Tibial artery (tissue), 4 donors: ENCODE results near the gene TNFRSF11A.

ENCODE experiments used
- DNase-seq, 2 donors: peaks; one replicate each; pipeline ENCODE4 v3.0.0-alpha.2; 2019
- H3K27ac ChIP-seq, 2 donors: fragments of 200-600 bp; sonication (generic) in 1 of 2; 1 replicate in 1 of 2; 2 replicates in 1 of 2; pipeline ENCODE4 v1.5.1; 2018 to 2019; ENCODE audit warnings: mild to moderate bottlenecking in 1 of 2
- H3K27me3 ChIP-seq, 2 donors: fragments of 200-600 bp; sonication (generic) in 1 of 2; one replicate each; pipeline versions ENCODE4 v1.5.1 to v1.6.0; 2016 to 2019
- H3K36me3 ChIP-seq, 3 donors: fragments of 200-600 bp; sonication (generic) in 2 of 3; one replicate each; pipeline ENCODE4 v1.5.1; 2016 to 2019; ENCODE audit warnings: mild to moderate bottlenecking in 2 of 3
- H3K4me1 ChIP-seq, 4 donors: fragments of 200-600 bp; sonication (generic) in 2 of 4; 1 replicate in 3 of 4; 2 replicates in 1 of 4; pipeline ENCODE4 v1.5.1; 2016 to 2019
- H3K4me3 ChIP-seq, 2 donors: fragments of 200-600 bp; sonication (generic) in 1 of 2; 1 replicate in 1 of 2; 2 replicates in 1 of 2; pipeline ENCODE4 v1.5.1; 2018 to 2019; ENCODE audit warnings: mild to moderate bottlenecking in 2 of 2
- H3K9me3 ChIP-seq, 3 donors: fragments of 200-600 bp; sonication (generic) in 1 of 3; one replicate each; pipeline ENCODE4 v1.5.1; 2016 to 2019
- intact Hi-C: fragments of 100-400 bp; cut with DNase I; formaldehyde crosslinking; loops from one replicate; pipeline ENCODE4 v1.15.0; 2023; ENCODE audit warnings: low total_unique reads
- TF ChIP-seq, protein P1 (sequence below), 2 experiments: fragments of 200-600 bp in 1 of 2; fragments of 450-650 bp in 1 of 2; IDR thresholded peaks; one replicate each; pipeline ENCODE4 v1.5.1; 2017 to 2019; ENCODE audit warnings: antibody characterized with exemption in 2 of 2, mild to moderate bottlenecking in 1 of 2, moderate library complexity in 1 of 2

TNFRSF11A gene

DNA sequence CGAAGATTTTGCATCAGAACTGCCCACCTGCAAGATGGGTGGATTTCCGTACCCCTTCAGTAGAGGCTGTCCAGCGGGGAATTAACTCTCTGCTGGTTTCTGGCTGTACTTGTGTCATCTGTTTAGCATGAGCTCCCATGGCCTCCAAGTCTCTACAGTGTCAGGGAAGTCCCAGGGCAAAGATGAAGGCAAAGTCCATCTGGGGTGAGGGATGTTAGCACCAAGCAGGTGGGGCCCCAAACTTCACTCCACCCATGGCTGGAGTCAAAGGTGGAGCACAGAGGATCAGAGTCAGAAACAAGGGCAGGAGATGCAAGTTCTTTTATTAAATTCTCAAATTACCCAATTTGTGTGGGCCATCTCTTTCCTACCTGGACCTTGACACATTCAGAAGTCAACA, 78.0 kb downstream of the TNFRSF11A start:
- Histone ChIP-seq H3K9me3 (no peaks in the 10 kb centered on the region), H3K27me3 (no peaks in the 10 kb centered on the region), H3K27ac (no peak overlapping the region), H3K4me1 (no peaks in the 10 kb centered on the region), H3K36me3 (no peaks in the 10 kb centered on the region), H3K4me3 (no peak overlapping the region)
- TF ChIP-seq, protein P1, sequence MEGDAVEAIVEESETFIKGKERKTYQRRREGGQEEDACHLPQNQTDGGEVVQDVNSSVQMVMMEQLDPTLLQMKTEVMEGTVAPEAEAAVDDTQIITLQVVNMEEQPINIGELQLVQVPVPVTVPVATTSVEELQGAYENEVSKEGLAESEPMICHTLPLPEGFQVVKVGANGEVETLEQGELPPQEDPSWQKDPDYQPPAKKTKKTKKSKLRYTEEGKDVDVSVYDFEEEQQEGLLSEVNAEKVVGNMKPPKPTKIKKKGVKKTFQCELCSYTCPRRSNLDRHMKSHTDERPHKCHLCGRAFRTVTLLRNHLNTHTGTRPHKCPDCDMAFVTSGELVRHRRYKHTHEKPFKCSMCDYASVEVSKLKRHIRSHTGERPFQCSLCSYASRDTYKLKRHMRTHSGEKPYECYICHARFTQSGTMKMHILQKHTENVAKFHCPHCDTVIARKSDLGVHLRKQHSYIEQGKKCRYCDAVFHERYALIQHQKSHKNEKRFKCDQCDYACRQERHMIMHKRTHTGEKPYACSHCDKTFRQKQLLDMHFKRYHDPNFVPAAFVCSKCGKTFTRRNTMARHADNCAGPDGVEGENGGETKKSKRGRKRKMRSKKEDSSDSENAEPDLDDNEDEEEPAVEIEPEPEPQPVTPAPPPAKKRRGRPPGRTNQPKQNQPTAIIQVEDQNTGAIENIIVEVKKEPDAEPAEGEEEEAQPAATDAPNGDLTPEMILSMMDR (IDR thresholded peaks at IDR 0.05) = no peak
- DNase-seq = no peak
- intact Hi-C loops = loop anchor here (10.0 kb wide), 1 partner anchor 118 kb away; no protein-coding TSS in a partner anchor

DNA sequence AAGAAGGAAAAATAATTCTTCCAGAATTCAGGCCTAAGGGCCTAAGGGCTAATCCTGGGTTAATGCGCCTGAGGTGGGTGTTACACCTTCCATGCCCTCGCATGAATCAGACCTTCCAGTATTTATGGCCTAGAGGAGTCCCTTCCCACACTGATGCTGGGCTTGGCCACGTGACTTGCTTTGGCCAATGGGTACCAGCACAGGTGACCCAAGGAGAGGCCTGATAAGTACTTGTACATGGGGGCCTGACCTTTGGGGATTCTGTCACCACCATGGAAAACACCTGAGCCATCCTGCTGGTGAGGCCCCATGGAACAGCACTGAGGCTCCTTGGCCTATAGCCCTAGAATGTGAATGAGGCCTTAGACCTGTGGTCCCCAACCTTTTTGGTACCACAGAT, 79.8 kb downstream of the TNFRSF11A start:
- Histone ChIP-seq H3K4me3 (no peak overlapping the region), H3K27me3 (no peaks in the 10 kb centered on the region), H3K4me1 (no peaks in the 10 kb centered on the region), H3K36me3 (no peaks in the 10 kb centered on the region), H3K9me3 (no peaks in the 10 kb centered on the region), H3K27ac (no peak overlapping the region)
- intact Hi-C loops = loop anchor here (10.0 kb wide), 1 partner anchor 120 kb away; no protein-coding TSS in a partner anchor
- TF ChIP-seq, protein P1 (IDR thresholded peaks at IDR 0.05) = no peak
- no peak for DNase-seq

- no peak overlapping the region for H3K4me3 ChIP-seq
- H3K27ac ChIP-seq = no peak overlapping the region
- TF ChIP-seq, protein P1 (IDR thresholded peaks at IDR 0.05) = no peak
- H3K27me3 ChIP-seq = no peaks in the 10 kb centered on the region
- H3K36me3 ChIP-seq = no peaks in the 10 kb centered on the region
- DNase-seq = no peak
- no peaks in the 10 kb centered on the region for H3K4me1 ChIP-seq
- intact Hi-C loops = loop anchor here (10.0 kb wide), 1 partner anchor 123 kb away; no protein-coding TSS in a partner anchor
- H3K9me3 ChIP-seq = no peaks in the 10 kb centered on the region
Observed at GRCh38 chr18:62407660-62408059, 82.5 kb downstream of the TNFRSF11A start.

DNA sequence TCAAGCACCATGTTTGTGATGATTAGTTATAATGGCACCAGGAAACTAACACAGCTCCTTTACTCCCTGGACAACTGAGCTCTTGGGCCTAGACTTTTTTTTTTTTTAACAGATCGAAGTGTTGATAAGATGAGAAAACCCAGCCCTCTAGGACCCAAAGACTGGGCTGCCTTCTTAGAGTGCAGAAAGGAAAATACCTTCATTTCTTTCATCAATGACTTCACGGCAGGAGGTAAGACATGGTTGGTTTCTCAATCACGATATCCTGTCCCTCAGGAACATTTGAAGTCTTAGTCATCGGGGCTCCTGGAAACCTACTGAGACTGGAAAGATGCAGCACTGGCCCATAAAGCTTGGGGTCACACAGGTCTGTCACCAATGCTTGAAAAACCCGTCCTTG, 84.7 kb downstream of the TNFRSF11A start:
- Histone ChIP-seq H3K4me1 (no peaks in the 10 kb centered on the region), H3K4me3 (no peak overlapping the region), H3K9me3 (no peaks in the 10 kb centered on the region), H3K27me3 (no peaks in the 10 kb centered on the region), H3K36me3 (no peaks in the 10 kb centered on the region), H3K27ac (no peak overlapping the region)
- intact Hi-C loops = loop anchor here (10.0 kb wide), 2 partner anchors 125 to 1975 kb away; no protein-coding TSS in a partner anchor
- TF ChIP-seq, protein P1 (IDR thresholded peaks at IDR 0.05) = no peak
- no peak for DNase-seq

DNA sequence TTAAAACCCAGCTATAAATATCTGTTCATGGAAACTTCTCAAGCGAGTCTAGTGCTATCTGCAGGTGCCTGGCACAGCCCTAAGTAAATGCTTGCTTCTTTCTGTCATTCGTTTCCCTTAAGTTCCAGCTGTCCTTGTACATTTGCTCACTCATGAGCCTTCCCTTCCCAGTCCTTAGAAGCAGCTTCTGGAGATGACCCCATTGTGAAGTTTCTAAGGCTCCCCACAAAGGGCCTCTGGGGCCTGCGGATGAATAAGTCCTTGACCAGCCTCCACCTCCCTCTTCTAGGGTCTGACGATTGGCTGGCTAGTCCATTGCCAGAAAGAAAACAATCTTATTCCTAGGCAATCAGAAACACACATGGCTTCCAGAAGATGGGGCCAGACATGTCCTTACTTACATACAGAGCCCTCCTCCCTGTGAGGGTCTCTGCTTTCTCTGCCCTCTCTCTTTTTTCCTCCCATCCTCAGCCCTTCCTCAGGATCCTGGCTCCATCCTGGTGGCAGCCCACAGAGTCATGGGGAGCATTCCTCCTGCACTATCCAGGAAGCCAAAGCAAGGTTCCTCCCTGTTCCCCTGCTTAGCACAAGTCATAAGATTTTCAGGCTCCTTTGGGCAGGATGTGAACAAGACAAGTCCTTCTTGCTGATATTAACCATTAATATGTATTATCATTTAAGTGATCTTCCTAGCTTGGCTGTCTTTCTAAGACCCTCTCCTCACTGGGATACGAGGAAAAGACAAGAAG, 87.3 kb downstream of the TNFRSF11A start:
- Histone ChIP-seq H3K4me1 (no peaks in the 10 kb centered on the region), H3K36me3 (no peaks in the 10 kb centered on the region), H3K9me3 (no peaks in the 10 kb centered on the region), H3K27me3 (no peaks in the 10 kb centered on the region), H3K27ac (no peak overlapping the region), H3K4me3 (no peak overlapping the region)
- intact Hi-C loops = loop anchor here (10.0 kb wide), 1 partner anchor 1978 kb away; no protein-coding TSS in a partner anchor
- DNase-seq = no peak
- TF ChIP-seq, protein P1 (IDR thresholded peaks at IDR 0.05) = no peak
